ENCODE results near the gene HNRNPUL1.
"Not testable (repeated sequence)": the region's sequence is repeated elsewhere in the genome, so short reads cannot be mapped to it uniquely, and the experiment has no call there.

HNRNPUL1 gene

GRCh38 chr19:41223431-41224234, 40.5 kb upstream of the HNRNPUL1 start:
- Histone ChIP-seq H3K4me1 (ENCODE audit: control insufficient read depth in 5 of 5, insufficient read depth in 5 of 5, low read length in 5 of 5) (peaks cover 5 to 67% (median 41%) of the 10 kb centered on the region in 5 donors), H3K27ac (ENCODE audit: low read depth, low read length) (peak overlapping the region; percentile 69), H3K27me3 (ENCODE audit: control insufficient read depth in 5 of 5, insufficient read depth in 4 of 5, low read length in 5 of 5) (peaks cover 0 to 4% (median 2%) of the 10 kb centered on the region in 5 donors), H3K4me3 (ENCODE audit: low read depth in 1 of 5, low read length in 5 of 5) (peak overlapping the region in 3 of 5 donors; percentile 3 to 31 (median 18)), H3K9me3 (ENCODE audit: control insufficient read depth in 5 of 5, low read length in 5 of 5) (no peaks in the 10 kb centered on the region), H3K36me3 (ENCODE audit: control insufficient read depth in 5 of 5, insufficient read depth in 5 of 5, low read length in 5 of 5) (peaks cover 0 to 21% (median 5%) of the 10 kb centered on the region in 5 donors), H3K9ac (ENCODE audit: low read length in 5 of 5) (peak overlapping the region in 2 of 5 donors; percentile 11 to 35)

GRCh38 chr19:41224632-41225031, 39.5 kb upstream of the HNRNPUL1 start:
- H3K27me3 ChIP-seq (ENCODE audit: control insufficient read depth in 5 of 5, insufficient read depth in 4 of 5, low read length in 5 of 5) = peaks cover 0 to 6% (median 2%) of the 10 kb centered on the region in 5 donors
- peak overlapping the region; percentile 69 for H3K27ac ChIP-seq (ENCODE audit: low read depth, low read length)
- no peak overlapping the region for H3K9ac ChIP-seq (ENCODE audit: low read length in 5 of 5)
- peaks cover 5 to 59% (median 38%) of the 10 kb centered on the region in 5 donors for H3K4me1 ChIP-seq (ENCODE audit: control insufficient read depth in 5 of 5, insufficient read depth in 5 of 5, low read length in 5 of 5)
- peaks cover 0 to 21% (median 5%) of the 10 kb centered on the region in 5 donors for H3K36me3 ChIP-seq (ENCODE audit: control insufficient read depth in 5 of 5, insufficient read depth in 5 of 5, low read length in 5 of 5)
- no peaks in the 10 kb centered on the region for H3K9me3 ChIP-seq (ENCODE audit: control insufficient read depth in 5 of 5, low read length in 5 of 5)
- H3K4me3 ChIP-seq (ENCODE audit: low read depth in 1 of 5, low read length in 5 of 5) = no peak overlapping the region

- H3K36me3 ChIP-seq (ENCODE audit: control insufficient read depth in 5 of 5, insufficient read depth in 5 of 5, low read length in 5 of 5) = peaks cover 0 to 21% (median 5%) of the 10 kb centered on the region in 5 donors
- H3K9me3 ChIP-seq (ENCODE audit: control insufficient read depth in 5 of 5, low read length in 5 of 5) = no peaks in the 10 kb centered on the region
- H3K27me3 ChIP-seq (ENCODE audit: control insufficient read depth in 5 of 5, insufficient read depth in 4 of 5, low read length in 5 of 5) = peaks cover 0 to 14% (median 2%) of the 10 kb centered on the region in 5 donors
- peaks cover 5 to 52% (median 30%) of the 10 kb centered on the region in 5 donors for H3K4me1 ChIP-seq (ENCODE audit: control insufficient read depth in 5 of 5, insufficient read depth in 5 of 5, low read length in 5 of 5)
- H3K9ac ChIP-seq (ENCODE audit: low read length in 5 of 5) = peak overlapping the region in 1 of 5 donors; percentile 44
- peak overlapping the region; percentile 58 for H3K27ac ChIP-seq (ENCODE audit: low read depth, low read length)
- peak overlapping the region; percentile 33 to 67 (median 57) for H3K4me3 ChIP-seq (ENCODE audit: low read depth in 1 of 5, low read length in 5 of 5)
Measured at GRCh38 chr19:41225238-41226052, 38.7 kb upstream of the HNRNPUL1 start.

GRCh38 chr19:41226053-41226873, 37.9 kb upstream of the HNRNPUL1 start:
- peaks cover 0 to 20% (median 2%) of the 10 kb centered on the region in 5 donors for H3K27me3 ChIP-seq (ENCODE audit: control insufficient read depth in 5 of 5, insufficient read depth in 4 of 5, low read length in 5 of 5)
- peaks cover 5 to 44% (median 22%) of the 10 kb centered on the region in 5 donors for H3K4me1 ChIP-seq (ENCODE audit: control insufficient read depth in 5 of 5, insufficient read depth in 5 of 5, low read length in 5 of 5)
- peak overlapping the region in 3 of 5 donors; percentile 13 to 55 (median 54) for H3K9ac ChIP-seq (ENCODE audit: low read length in 5 of 5)
- peak overlapping the region; percentile 58 for H3K27ac ChIP-seq (ENCODE audit: low read depth, low read length)
- H3K4me3 ChIP-seq (ENCODE audit: low read depth in 1 of 5, low read length in 5 of 5) = peak overlapping the region; percentile 56 to 82 (median 63)
- peaks cover 0 to 18% (median 5%) of the 10 kb centered on the region in 5 donors for H3K36me3 ChIP-seq (ENCODE audit: control insufficient read depth in 5 of 5, insufficient read depth in 5 of 5, low read length in 5 of 5)
- no peaks in the 10 kb centered on the region for H3K9me3 ChIP-seq (ENCODE audit: control insufficient read depth in 5 of 5, low read length in 5 of 5)

GRCh38 chr19:41226874-41227390, 37.2 kb upstream of the HNRNPUL1 start:
- no peaks in the 10 kb centered on the region for H3K9me3 ChIP-seq (ENCODE audit: control insufficient read depth in 5 of 5, low read length in 5 of 5)
- peaks cover 0 to 18% (median 5%) of the 10 kb centered on the region in 5 donors for H3K36me3 ChIP-seq (ENCODE audit: control insufficient read depth in 5 of 5, insufficient read depth in 5 of 5, low read length in 5 of 5)
- H3K4me1 ChIP-seq (ENCODE audit: control insufficient read depth in 5 of 5, insufficient read depth in 5 of 5, low read length in 5 of 5) = peaks cover 5 to 37% (median 17%) of the 10 kb centered on the region in 5 donors
- peaks cover 0 to 22% (median 2%) of the 10 kb centered on the region in 5 donors for H3K27me3 ChIP-seq (ENCODE audit: control insufficient read depth in 5 of 5, insufficient read depth in 4 of 5, low read length in 5 of 5)
- H3K4me3 ChIP-seq (ENCODE audit: low read depth in 1 of 5, low read length in 5 of 5) = peak overlapping the region in 3 of 5 donors; percentile 60 to 67 (median 63)
- H3K9ac ChIP-seq (ENCODE audit: low read length in 5 of 5) = peak overlapping the region in 1 of 5 donors; percentile 0
- peak overlapping the region; percentile 58 for H3K27ac ChIP-seq (ENCODE audit: low read depth, low read length)

GRCh38 chr19:41228486-41228885, 35.7 kb upstream of the HNRNPUL1 start:
- peaks cover 0 to 20% (median 5%) of the 10 kb centered on the region in 5 donors for H3K36me3 ChIP-seq (ENCODE audit: control insufficient read depth in 5 of 5, insufficient read depth in 5 of 5, low read length in 5 of 5)
- H3K9ac ChIP-seq (ENCODE audit: low read length in 5 of 5) = no peak overlapping the region
- peaks cover 5 to 38% (median 17%) of the 10 kb centered on the region in 5 donors for H3K4me1 ChIP-seq (ENCODE audit: control insufficient read depth in 5 of 5, insufficient read depth in 5 of 5, low read length in 5 of 5)
- H3K27ac ChIP-seq (ENCODE audit: low read depth, low read length) = no peak overlapping the region
- no peak overlapping the region for H3K4me3 ChIP-seq (ENCODE audit: low read depth in 1 of 5, low read length in 5 of 5)
- no peaks in the 10 kb centered on the region for H3K9me3 ChIP-seq (ENCODE audit: control insufficient read depth in 5 of 5, low read length in 5 of 5)
- peaks cover 0 to 22% (median 2%) of the 10 kb centered on the region in 5 donors for H3K27me3 ChIP-seq (ENCODE audit: control insufficient read depth in 5 of 5, insufficient read depth in 4 of 5, low read length in 5 of 5)

- Histone ChIP-seq H3K27me3 (ENCODE audit: control insufficient read depth in 5 of 5, insufficient read depth in 4 of 5, low read length in 5 of 5) (peaks cover 0 to 22% (median 2%) of the 10 kb centered on the region in 5 donors), H3K4me1 (ENCODE audit: control insufficient read depth in 5 of 5, insufficient read depth in 5 of 5, low read length in 5 of 5) (peaks cover 5 to 31% (median 12%) of the 10 kb centered on the region in 5 donors), H3K36me3 (ENCODE audit: control insufficient read depth in 5 of 5, insufficient read depth in 5 of 5, low read length in 5 of 5) (peaks cover 0 to 27% (median 8%) of the 10 kb centered on the region in 5 donors)
- not testable (repeated sequence) for H3K9me3 ChIP-seq (ENCODE audit: control insufficient read depth in 5 of 5, low read length in 5 of 5); H3K4me3 ChIP-seq (ENCODE audit: low read depth in 1 of 5, low read length in 5 of 5); H3K9ac ChIP-seq (ENCODE audit: low read length in 5 of 5); H3K27ac ChIP-seq (ENCODE audit: low read depth, low read length)
Measured at GRCh38 chr19:41229338-41229737, 34.8 kb upstream of the HNRNPUL1 start.

- H3K27ac ChIP-seq (ENCODE audit: low read depth, low read length) = no peak overlapping the region
- no peak overlapping the region for H3K4me3 ChIP-seq (ENCODE audit: low read depth in 1 of 5, low read length in 5 of 5)
- H3K9me3 ChIP-seq (ENCODE audit: control insufficient read depth in 5 of 5, low read length in 5 of 5) = no peaks in the 10 kb centered on the region
- peaks cover 4 to 26% (median 11%) of the 10 kb centered on the region in 5 donors for H3K4me1 ChIP-seq (ENCODE audit: control insufficient read depth in 5 of 5, insufficient read depth in 5 of 5, low read length in 5 of 5)
- H3K27me3 ChIP-seq (ENCODE audit: control insufficient read depth in 5 of 5, insufficient read depth in 4 of 5, low read length in 5 of 5) = peaks cover 0 to 22% (median 2%) of the 10 kb centered on the region in 5 donors
- no peak overlapping the region for H3K9ac ChIP-seq (ENCODE audit: low read length in 5 of 5)
- H3K36me3 ChIP-seq (ENCODE audit: control insufficient read depth in 5 of 5, insufficient read depth in 5 of 5, low read length in 5 of 5) = peaks cover 0 to 27% (median 6%) of the 10 kb centered on the region in 5 donors
Measured at GRCh38 chr19:41230067-41230857, 33.9 kb upstream of the HNRNPUL1 start.

All from subcutaneous abdominal adipose tissue (tissue), 5 donors.